DMS153 (cell line): Measurements from ENCODE around the gene TSEN2.
"Not testable (repeated sequence)": the region's sequence is repeated elsewhere in the genome, so short reads cannot be mapped to it uniquely, and the experiment has no call there.

ENCODE experiments used
- DNase-seq: peaks from one replicate; lab custom pipeline; 2025; lab: John Stamatoyannopoulos, UW

Gene TSEN2

DNA sequence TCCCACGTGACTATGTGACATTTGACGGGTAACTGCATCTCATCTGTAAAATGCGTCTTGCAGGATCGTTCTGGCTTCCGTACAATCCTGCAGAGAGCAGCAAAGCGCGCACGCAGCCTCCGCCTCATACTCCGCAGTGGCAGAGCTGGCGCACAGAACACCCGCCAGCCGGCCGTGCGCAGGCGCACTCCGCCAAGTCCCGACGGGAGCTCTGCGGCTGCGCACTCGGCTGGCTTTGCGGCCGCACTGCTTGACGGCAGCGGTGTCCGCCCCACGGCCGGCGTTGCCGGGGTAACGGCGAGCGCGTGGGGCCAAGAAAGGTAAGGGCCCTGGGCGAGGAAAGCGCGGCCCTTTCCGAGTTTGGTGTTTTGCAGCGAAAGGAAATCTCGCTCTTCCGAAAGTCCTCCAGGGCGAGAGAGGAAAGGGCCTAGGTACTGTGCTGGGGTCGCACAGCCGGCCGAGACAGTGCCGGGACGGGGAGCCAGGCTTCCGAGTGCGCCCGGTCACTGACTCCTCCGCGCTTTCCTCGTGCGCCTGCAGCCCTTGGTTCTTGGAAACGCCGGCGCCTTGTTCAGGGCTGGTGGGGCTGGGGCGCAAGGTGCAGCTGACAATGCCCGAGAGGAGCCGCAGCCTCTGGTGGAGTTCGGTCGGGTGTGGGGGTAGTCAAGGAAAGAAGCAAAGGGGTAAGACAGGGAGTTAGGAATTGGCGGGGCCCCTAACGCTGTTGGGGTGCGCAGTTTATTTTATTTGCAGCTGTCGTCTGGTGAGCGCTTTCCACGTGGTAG, at the start of gene TSEN2:
Gene TSEN2, plus strand, starts transcription at position 283 of the 785 bp plus-strand sequence. CDS start 5,321 bp downstream, outside the sequence.
- DNase-seq = peak; percentile 73

DNA sequence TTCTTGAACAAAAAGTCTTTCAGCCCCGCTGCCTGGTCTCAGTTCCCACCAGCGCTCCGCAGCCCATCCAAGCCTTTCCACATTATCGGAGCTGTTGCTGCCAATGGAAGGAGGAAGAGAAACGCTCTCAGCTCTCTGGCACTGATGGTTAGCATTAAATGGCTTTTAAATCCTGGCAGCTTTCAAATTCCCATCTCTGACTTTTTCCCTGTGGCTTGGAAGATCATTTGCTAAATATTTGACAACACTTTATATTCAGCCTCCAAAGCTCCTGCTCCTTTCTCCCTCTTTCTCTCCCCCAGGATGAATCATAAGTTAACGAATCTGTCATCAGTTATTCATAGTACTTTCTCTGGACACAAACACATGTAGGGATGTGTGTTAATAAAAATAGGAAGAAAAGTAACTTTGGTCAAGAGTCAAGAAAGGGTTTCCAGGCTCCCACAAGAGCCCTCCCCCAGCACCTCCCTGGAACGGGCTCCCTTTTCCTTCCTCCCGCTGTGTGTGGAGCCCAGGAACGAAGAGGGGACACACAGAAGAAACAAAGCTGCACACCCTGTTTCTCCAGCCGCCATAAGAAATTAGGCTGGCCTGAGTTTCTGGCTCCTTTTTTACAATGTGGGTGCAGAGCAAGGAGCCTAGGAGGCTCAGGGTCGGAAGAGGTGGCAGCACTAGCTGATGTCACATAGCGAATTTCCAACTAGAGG, 47.6 kb upstream of the TSEN2 start:
- no peak for DNase-seq

DNA sequence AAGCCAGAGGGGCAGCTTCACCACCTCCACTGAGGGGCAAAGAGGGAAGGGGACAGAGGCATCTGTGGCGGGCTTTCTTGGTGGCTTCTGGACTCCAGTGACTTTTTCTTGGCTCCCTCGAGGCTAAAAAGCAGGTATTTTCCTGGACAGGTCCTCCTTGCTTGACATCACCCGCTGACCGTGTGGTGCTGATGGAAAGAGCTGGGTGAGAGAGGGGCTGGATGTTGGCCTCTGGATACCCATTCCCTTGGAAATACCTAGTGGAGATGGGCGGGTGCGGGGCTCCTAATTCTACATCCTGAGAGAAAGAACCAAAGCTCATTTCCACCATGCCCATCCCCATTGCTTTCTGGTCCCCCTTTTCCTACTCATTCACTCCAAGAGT, 47.1 kb upstream of the TSEN2 start:
- no peak for DNase-seq

DNA sequence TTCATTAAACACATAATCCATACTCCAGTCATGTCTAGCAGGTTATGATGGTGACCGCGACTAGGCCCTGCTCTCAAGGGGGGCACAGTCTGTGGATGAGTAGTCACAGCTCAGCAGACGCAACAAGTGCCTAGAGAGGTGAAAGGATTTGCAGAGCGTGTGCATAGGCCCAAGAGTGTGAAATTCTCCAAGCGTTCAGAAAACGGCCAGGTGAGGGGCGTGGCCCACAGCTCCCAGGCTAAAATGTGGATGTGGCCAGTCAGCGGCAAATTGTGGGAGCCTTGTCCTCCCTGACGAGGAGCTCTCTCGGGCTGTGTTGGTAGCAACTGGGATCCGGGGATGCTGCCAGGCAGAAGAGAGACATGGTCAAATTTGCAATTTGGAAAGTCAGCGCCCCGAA, 46.4 kb upstream of the TSEN2 start:
- no peak for DNase-seq

DNA sequence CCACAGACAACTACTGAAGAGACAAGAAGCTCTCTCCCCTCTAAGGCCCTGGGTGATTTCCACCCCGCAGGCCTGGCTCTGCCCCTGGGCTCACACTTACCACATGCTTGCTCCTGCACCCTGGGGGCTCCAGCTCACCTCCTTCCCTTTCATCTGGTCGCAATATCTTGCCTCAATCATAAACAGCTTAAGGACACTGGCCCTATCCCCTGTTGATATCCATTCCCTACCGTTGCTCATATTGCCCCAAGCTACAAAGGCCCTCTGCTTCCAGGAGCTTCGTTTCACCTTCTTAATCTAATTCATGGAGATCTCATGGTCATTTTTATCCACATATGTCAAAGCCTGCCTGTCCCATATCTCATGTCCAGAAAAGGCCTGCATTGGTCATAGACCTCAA, 46.0 kb upstream of the TSEN2 start:
- no peak for DNase-seq

DNA sequence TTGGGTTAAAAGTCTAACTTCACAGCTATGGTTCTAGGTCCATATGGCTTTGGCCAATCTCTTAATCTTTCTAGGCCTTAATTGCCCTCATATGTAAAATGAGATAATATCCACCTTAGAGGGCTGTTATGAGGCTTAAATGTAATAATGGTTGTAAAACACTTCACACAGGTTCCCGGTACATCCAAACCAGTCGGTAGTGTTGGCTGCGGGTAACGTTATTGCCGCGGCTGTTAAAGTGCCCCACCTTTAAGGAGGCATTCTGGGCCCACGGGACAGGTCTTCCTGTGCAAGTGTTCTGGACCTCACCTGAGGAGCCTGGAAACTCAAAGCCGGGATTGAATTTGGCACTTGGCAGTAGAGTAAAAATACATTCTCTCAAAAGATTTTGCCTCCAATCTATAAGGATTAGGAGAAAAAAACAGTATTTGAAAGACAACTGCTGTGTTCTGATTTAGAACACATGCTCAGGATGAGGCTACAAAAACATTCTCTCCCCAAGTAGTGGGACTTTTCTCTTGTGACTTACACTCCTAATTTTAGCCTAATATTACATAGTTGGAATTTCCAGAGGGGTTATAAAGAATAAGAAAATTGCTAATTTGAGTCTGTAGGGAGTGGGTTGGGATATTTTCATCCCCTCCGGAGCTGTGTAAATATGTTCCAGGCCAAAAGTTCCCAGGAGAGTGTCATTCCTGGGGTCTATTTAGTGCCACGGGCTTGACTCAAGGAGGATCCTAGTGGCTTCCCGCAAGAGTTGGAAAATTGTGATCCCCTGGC, 44.9 kb upstream of the TSEN2 start:
- no peak for DNase-seq

DNA sequence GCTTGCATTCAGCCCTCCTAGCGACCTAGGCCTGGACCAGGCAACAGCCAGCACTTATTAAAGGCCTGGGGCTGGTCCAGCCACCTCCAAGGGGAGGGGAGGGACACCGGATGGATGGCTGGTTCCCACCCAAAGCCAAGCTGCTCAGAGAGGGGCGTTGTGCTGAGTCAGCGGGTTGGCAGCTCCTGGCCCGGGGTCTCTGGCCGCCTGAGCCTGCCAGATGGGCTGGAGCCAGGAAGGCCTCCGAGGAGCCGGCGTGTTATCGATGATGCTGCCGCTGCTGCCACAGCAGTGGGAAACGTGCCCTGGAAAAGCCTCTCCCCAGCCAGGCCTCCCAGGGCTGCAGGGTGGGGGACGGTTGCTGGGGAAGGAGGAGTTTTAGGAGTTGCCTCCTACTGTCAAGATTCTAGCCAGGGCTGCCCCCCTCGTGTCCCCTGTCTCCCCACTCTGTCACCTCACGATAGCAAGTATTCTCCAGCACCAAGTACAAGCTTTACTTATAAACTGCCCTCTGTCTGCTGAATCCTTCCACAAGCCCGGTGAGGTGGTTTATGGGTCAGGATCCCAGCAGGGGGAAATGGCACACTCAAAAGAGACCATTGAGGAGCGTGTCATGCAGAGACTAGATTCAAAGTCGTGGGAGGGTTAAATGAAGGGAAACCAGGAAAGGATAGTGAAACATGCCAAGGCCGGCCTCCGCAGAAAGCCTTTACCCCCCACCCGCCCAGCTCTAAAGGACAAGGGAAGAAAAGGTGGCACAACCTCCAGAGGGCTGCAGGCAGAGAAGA, 43.2 kb upstream of the TSEN2 start:
- no peak for DNase-seq

DNA sequence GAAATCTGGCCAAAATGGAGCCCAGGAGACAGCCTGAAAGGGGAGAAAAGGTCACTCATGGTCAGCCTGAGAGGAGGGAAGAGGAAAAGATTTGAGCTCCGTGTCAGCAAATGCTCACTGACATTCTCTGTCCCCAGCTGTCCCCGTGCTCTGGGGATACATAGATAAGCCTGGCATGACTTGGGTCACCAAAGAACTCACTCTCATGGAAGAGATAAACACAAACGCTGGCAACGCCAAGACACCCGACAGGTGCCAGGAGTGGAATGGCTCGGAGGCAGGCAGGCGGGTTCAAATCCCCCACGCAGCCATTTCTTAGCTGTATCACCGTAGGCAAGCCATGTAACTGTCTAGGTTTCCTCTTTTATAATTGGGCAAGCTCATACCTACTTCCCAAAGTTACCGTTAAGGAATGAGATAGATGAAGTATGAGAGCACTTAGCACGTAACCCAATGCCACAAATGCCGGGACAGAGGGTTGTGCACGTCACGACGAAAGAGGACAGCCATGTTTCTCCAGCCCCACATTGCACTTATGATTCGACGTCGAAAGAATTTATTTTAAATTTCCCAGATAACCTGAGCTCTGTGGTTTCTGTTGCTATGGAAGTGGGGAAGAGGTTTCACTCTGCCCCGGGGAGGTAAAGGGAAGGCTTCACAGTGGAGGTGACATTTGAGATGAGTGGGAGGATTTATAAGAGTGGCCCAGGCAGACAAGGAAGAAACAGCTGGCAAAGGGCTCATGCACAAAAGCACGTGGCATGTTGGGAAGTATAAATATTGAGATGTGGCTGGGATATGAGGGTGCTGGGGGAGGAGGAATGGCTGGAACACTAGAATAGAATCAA, 41.4 kb upstream of the TSEN2 start:
- no peak for DNase-seq

DNA sequence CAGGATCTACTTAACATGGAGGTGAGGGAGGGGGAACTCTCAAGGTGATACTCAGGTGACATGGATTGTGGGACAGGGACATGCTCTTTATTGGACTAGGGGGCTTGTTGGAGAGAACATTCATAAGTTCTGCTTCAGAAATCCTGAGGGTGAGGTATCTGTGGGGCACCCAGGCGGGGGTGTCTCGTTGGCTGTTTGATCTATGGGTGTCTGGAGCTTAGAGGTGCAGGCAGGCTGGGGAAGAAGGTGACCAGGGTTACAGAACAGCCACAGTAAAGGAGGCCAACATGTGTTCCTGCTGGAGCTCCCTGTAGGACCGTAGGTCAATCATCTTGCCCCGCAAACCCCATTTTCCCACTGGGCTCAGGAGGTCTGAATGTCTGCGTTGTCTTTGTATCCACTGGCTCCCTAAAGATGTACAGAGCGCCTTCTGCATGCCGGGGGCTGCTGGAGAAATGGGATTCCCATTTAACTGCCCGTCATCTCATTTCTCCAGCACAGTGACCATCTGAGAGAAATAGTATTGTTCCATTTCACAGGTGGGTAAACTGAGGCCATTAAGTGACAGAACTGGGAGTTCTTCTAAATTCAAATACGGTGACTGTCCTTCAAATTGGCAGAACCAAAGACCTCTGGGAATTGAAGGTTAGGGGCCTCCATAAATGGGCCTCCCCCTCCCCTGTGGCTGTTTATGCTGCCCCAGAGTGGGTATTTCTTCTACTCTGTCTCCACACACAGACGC, 40.3 kb upstream of the TSEN2 start:
- DNase-seq = no peak

DNA sequence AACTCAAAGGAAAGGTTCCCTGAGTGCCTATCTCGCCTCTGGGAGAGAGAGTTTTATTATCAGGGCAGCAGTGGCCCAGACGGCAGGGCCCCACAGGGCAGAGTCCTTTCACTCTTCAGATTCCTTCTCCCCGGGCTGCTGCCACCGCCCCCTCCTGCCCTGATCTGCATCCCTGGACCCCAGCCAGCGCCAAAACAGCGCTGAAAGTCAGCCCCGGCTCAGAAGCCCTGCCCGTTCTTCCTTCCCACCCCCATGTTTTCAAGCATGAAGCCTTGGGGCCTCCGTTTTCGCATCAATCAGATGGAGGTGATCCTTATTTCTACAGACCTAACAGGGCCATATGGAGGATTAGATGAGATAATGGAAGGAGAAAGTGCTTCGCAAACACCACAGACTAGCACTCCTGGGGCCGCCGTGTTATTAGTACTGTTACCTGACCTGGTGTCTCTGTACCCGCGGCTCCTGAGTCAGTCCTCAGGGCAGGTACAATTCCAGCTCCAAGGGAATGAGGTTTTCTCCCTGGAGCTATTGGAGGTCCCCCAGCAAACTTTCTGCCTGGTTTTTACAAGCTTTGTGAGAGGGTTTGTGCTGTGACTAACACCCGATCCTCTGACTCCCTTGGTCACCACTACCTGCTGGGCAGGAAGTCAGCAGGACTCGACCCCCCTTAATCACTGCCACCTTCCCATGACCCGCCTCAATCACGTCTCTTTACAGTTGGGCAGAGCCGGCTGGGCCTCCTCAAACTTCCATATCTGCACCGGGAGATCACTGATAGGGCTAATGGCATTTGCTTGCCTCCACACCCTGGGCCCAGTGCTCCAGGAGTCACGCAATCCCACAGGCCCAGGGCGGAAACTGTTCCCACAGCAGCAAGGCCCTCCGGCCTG, 39.5 kb upstream of the TSEN2 start:
- DNase-seq = no peak

DNA sequence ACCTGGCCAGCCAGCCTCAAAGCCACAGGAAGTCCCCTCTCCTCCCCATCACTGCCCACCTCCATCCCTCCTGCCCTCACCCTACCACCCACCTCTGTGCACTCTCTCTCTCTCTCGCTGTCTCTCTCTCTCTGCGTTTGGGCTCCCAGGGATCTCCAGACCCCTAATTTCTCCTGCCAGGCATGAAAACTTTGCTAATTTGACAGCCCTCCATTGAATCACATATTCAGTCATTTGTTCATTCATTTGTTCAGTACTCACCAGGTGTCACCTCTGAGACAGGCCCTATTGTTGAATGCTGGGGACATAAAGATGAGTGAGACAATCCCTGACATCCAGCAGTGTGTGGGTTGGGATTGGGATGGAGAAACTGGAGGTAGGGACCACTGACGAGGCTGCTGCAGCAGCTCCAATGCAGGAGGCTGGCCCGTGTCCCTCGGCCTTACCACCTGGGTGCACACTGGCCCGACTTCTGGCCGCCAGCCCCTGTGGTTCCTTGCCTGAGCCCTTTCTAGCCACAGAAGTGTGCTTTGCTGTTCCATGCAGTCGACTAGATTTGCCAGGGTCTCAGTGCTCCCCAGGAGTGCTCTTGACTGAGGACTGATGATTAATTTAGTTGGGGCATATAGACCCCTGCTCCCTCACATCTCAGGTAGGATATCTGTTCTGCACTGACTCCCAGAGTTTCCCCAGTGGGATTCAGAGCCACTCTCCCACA, 38.6 kb upstream of the TSEN2 start:
- no peak for DNase-seq

DNA sequence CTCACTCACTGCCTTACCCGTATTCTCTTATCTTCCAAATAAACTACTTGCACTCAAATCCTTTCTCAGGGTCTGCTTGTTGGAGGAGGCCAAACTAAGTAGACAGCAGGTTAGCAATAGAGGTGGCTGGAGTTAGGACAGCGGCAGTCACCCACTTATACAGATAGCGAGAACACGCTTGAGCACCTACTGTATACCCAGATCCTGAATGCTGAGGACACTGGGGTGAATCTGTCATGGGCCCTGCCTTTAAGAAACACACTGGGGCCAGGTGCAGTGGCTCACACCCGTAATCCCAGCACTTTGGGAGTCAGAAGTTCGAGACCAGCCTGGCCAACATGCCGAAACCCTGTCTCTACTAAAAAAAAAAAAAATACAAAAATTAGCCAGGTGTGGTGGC, 38.0 kb upstream of the TSEN2 start:
- DNase-seq = no peak

DNA sequence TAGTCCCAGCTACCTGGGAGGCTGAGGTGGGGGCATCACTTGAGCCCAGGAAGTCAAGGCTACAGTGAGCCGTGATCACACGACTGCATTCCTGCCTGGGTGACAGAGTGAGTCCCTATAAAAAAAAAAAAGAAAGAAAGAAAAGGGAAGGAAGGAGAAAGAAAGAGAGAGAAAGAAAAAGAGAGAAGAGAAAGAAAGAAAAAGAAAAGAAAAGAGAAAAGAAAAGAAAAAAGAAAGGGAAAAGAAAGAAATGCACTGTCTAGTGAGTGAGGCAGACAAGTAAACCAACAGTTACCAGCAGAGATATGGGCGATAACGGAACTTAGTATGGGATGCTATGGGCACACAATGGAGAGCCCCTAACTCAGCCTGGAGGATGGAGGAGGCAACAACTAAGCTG, 37.2 kb upstream of the TSEN2 start:
- no peak for DNase-seq

DNA sequence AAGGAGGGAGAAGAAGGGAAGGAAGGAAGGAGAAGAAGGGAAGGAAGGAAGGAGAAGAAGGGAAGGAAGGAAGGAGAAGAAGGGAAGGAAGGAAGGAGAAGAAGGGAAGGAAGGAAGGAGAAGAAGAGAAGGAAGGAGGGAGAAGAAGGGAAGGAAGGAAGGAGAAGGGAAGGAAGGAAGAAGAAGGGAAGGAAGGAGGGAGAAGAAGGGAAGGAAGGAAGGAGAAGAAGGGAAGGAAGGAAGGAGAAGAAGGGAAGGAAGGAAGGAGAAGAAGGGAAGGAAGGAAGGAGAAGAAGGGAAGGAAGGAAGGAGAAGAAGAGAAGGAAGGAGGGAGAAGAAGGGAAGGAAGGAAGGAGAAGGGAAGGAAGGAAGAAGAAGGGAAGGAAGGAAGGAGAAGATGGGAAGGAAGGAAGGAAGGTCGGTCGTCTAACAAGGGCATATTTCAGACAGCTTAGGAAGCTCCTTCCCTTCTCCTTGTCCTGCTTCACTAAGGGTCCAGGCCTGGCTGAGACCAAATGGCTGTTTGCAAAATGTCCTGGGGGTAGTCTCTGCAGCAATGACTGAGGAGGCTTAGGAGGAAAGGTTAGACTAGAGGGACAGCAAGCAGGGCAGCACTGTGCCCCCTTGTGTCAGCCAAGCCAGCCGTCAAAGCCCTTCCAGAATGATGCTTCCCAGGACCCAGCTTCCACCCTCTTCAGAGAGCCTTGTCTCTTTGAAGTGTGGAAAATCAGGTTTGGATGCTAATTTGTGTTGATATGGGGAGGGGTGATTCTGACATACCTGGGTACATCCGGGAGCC, 35.7 kb upstream of the TSEN2 start:
- not testable (repeated sequence) for DNase-seq

DNA sequence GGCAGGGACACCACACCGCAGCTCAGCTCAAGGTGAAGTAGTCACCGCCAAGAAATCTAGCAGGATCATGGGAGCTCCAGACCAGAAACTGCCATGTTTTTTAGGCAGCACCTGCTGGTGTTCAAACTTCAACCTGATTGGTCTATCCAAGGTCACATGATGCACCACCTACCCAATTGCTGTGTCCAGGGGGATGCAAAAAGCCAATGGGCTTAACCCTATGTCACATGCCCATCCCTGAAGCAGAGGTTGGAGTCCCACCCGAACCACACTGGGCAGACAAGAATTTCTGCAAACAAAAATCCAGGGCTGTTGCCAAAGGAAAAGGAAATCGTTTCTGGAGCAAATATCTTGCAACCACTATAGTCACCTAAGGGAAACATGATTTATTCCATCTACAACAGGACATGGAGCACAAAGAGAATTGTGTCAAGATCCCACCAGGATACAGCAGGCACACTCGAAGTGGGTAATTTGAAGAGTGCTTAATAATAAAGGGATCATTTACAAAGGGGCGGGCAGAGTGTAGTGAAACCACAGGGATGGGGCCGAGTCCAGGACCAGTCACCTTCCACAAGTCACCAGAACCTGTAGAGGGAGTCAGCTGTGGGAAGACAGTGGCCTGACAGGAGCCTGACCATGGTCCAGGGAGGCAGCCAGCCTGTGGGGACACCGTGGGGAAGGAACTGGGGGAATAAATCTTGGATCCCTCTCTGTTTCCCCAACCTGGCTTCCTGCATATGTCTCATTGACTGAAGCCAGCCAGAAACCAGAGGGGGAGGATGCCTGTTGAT, 34.2 kb upstream of the TSEN2 start:
- DNase-seq = no peak

DNA sequence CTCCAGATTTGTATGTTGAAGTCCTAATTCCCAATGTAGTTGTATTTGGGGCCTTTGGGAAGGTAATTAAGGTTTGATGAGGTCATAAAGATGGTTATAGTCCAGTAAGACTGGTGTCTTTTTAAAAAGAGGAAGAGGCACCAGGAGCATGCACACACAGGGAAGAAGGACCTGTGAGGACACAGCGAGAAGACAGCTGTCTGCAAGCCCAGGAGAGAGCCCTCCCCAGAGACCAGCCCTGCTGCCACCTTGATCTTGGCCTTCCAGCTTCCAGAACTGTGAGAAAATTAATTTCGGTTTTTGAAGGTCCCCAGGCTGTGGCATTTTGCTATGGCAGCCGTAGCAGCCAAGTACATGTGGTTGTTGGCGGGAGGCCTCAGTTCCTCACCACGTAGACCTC, 32.8 kb upstream of the TSEN2 start:
- DNase-seq = no peak

DNA sequence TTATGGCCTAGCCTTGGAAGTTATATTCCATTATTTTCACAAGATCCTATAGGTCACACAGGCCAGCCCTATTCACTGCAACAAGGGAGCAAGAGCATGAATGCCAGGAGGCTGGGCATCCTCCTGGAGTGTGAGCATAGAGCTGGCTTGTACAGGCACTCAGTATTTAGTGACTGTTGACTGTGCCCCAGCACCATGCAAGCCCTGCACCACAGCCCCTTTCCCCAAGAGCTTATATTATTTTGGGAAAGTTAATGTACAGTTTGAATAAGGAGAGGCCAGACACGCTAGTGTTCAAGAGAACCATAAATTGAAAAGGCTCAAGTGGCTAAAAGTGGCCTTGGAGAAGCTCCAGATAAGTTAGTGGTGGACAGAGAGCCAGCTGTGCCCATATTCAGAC, 32.3 kb upstream of the TSEN2 start:
- no peak for DNase-seq
